Kidney tubule cell (primary cell): ENCODE data around the gene MORC1.

Source experiments
- DNase-seq: peaks from one replicate; pipeline ENCODE4 v3.0.0-alpha.2; 2018; ENCODE audit warnings: low spot score

Gene MORC1

DNA sequence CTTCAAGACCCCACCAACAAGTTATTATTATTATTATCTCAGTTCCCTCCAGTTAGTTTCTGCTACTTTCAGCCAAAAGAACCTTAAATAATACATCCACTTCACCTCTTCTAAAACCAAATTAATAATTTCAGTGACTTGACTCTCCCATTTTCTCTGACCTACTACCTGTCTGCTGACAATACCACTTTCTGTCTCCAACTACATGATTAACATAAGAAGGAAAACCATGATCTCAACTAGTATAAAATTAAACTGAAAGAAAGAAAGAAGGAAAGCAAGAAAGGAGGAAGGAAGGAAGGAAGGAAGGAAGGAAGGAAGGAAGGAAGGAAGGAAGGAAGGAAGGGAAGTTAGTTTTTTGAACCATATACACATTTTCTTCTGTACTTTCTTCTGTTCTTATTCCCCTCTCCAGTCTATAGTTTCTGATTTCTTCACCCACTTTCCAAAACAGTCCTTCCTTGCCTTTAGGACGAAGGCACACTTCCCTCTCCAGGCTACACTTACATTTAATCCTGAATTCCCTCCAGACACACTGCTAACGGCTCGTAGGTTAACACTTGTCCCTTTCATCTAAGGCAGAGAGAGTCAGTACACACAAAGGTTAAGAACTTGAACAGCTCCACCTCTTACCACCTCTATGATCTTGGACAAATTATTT is 84.8 kb downstream of the MORC1 start:
- no peak for DNase-seq

DNA sequence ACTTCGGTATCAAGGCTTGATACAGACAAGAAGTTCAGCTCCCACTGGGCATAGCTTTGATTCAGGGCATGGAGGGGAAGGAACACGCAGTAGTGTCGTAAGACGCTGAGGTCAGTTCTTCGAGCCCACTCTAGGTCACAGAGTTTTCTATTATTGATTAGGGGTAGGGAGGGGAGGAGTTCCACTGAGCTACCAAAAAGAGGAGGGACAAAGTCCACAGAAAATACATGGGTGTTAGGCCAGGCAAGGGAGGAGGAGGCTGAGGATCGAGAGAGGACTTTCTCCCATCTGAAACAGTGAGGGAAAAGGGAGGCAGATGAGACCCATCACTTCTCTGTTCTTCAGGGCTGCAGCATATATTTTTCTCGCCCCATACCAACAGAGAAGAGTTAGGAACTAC is 89.2 kb downstream of the MORC1 start:
- no peak for DNase-seq

DNA sequence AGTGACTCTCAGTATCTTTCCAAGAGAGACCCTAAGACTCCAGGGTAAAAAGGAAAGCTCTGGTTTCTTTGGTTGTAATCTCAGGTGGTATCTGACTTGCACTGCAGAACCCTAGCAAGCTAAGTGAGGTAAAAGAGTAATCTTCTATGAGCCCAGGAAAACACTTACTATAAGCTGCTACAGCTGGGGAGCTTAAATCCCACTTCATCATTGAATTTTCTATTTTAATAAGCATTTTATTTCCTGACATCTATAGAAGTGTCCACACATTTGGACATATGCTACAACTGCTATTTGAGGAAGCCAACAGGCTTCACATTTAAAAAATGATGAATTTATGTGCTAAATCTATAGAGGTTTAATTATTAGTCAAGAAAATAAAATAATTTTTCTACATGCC is 91.1 kb downstream of the MORC1 start:
- no peak for DNase-seq

DNA sequence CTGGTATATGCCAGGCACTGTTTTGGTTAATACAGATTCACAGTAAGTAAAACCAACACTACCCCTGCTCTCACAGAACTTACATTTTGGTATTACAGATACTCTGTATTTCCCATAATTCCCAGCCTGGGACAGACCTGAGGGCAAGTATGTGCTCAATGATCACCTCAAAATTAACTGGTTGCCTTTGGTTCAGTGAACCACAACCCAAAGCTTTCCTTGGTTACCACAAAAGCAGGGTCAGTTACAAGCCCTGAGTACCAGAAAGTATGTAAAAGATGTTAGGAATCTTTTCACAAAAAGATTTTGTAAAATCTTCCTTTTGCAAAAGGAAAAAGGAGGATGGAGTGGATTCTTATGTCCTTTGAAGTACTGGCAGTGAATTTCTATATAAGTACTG is 92.0 kb downstream of the MORC1 start:
- DNase-seq: peak; percentile 4

DNA sequence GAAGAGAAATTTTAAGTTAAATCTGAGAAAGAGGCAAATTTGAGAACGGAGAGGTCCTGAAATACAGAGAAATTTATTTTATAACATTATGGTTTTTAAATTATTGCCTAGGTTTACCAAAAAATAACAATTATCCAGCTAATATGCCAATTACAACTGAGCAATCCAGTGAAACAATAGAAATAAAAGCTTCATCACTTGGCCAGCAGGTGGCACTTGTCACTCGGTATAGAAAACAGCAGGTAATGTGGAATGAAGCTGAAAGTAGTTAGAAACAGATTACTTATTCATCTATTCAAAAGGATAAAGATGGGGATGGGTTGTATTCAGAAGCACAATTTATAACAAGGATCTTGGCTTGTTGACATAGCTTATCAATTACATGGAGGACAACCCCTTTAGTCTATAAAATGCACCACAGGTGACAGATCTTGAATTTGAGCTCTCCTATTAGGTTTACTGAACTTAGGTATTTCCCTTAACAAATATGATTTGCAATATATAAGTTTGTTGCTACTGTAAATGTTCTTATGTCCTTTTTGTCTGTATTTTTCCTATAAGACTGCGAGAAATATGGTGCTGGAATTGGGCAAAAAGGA is 94.2 kb downstream of the MORC1 start:
- peak; percentile 57 for DNase-seq

DNA sequence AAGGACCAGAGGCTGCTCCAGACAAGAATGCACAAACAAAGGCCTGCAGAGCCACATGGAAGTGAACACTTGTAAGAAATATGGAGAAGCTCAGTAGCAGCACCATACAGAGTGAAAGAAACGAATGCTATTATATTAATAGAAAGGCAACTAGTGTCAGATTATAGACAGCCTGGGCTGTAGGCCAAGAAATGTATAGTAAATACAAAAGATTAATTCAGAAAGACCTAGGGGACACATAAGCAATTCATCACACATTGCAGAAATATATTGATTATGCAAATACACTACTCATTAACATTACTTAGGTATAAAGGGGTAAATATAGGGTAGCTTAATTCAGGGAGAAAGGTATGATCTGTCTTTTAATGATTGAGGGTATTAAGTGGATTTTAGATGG is 94.8 kb downstream of the MORC1 start:
- DNase-seq: no peak

DNA sequence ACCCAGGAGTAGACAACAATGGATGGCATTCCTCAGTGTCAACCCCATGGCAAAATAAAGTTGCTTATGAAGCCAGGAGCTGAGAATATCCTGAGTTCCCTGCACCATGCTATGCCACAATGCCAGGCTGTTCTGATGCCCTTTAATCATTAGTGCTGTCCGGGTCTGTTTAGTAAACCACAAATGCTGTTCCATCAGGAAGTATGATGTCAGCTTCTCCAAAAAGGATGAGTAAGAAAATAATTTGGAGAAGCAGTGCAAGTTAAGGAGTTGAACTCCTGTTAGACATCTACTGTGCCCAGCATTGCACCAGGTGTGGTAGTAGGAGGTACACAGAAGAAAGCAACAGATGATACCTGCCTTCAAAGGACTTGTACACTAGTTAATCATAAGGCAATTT is 96.4 kb downstream of the MORC1 start:
- DNase-seq: peak; percentile 36

DNA sequence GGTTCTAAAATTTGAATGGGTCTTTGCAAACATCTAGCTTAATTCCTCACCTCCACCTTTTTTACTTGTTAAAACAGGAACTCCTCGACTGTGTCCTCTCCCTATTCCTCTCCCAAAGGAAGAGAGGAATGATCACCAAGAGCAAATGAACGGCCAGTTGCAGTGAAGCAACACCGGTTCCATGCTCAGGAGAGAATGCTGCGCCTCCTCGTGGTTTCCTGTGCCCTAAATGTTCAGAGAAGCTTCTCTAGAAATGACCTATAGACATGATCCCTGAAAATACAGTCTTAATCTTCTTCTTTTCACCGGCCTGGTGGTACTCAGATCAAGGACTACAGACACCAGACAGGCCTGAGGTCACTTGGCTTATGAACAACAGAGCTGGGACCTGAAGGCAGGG is 99.1 kb downstream of the MORC1 start:
- no peak for DNase-seq

DNA sequence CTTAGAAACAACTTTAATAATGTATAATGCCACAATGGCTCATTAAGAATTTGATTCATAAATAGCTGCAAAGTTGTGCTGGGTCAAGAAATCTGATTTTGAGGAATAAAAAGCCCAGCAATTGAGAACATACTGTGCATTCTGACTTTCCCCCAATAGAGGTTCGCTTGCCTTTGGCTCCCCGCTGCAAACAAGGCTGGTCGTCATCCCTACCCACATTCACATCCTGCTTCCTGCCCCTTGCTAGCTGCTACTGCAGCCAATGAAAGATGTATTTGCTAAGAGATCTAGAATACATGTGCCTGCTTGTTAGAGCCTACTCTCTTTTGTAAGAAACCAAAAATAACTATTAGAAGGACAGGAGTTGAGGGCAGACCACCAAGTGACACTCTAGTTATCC is 112.5 kb downstream of the MORC1 start:
- DNase-seq: no peak

DNA sequence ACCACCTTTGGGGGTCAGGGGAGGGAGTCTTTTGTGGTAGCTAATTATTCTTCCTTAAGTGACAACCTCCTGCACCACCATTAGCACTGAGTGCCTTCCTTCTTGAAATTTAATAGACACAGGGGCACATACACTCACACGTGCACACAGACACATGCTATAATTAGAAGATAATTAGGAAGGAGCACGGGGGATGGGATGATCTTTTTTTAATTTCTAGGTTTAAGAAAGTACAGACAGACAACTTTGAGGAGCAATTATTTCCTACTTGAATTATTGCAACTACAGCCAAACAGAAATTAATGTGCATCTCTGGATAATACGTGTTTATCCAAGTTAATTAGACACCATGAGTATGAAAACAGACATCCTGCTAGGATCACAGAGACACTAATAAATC is 119.5 kb downstream of the MORC1 start:
- no peak for DNase-seq

DNA sequence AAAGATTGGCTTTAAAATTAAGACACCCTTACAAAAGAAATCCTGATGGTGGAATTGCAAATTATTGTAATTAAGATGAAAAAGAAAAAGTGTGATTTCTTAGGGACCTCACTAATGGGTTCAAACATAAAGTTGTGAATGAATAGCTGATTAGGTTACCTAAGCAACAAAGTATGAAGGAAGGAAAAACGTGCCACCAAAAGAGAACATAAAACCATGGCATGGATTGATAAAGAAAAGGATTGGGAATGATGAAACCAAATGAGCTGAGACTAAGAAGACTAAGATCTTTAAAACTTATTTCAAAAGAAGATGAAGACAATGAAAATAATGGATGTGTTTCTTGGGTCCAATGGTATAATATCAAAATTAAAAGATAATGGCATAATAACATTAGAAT is 132.1 kb downstream of the MORC1 start:
- DNase-seq: peak; percentile 24

DNA sequence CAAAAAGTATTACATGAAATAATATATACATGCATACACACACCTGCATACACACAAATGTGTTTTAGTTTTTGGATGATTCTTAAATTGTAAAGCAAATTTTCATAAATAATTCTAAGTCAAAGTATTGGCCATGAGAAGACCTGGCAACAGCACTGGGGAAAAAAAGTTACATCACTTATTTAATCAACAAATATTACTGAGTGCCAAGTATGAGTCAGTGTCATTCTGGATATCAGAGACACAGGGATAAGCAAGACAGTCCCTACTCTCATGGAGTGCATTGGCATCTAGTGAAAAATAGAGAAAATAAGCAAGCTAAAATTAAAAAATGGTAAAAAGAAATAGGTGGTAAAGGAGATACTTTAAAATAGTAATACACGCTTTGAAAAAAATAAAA is 134.9 kb downstream of the MORC1 start:
- DNase-seq: peak; percentile 5

DNA sequence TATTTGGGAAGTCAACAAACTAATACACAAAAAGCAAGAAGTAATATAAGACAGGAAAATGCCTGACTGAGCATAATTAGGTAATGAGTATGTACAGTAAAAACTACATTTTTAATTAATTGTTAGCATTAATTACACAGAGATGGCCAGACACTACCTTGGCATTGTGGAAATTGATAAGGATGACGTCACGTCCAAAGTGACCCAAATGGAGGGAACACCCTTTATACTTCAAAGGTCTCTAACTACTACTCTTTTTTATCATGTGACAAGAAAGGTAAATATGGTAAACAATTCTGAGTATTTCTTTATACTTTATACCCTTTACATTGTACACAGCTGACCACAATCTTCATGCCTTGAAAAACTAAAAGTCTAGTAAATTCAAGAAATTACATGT is 141.9 kb downstream of the MORC1 start:
- DNase-seq: no peak

DNA sequence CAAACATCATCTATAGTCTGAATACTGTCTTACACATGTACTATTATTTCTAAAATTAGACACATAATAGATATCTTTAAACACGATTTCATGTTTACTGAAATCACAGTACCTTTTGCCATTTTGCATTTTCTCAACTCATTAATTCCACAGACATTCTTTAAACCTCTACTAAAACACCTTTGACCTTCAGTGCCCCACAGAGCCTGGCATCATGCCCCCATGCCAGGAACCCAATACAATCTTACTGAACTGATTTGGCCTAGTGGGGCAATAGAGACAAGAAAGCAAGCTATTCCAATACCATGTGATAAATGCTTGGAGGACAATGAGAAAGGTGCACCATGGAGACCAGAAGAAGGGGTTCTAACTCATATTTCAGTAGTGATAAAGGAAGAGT is 144.9 kb downstream of the MORC1 start:
- DNase-seq: no peak

DNA sequence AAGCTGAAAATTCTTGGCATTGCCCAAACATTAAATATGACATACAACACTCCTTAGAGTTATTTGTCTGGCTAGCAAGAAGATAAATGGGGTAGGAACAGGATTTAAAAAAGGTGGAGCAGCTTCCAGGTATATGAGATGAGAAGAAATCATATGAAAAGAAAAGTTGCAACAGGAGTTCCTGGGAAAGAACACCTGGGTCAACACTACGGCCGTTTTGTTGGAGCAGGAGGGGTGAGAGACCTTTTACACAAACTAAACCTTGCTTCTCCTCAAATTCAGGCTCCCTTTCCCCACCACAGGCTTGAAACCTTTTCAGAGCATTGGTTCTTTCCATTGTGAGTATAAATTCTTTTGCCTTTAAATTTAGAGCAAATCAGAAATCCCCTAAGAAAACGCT is 145.5 kb downstream of the MORC1 start:
- no peak for DNase-seq

DNA sequence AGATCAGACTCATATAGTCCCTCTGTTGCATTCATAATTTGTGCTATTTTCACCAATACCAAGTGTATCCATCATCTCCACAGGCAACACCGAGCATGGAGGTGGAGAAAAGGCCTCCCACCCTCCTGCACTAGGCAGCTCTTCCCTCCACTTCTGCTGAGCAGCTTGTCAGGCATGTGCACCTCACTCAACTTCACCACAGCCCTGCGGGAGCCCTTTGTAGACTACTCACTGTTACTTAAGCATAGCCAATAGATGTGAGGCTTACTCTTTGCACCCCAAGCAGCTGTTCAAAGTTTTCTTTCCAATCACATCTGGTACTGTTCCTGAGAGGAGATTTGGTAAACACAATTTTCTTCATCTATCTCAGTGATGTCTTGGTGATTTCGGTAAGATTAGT is 147.4 kb downstream of the MORC1 start:
- no peak for DNase-seq

DNA sequence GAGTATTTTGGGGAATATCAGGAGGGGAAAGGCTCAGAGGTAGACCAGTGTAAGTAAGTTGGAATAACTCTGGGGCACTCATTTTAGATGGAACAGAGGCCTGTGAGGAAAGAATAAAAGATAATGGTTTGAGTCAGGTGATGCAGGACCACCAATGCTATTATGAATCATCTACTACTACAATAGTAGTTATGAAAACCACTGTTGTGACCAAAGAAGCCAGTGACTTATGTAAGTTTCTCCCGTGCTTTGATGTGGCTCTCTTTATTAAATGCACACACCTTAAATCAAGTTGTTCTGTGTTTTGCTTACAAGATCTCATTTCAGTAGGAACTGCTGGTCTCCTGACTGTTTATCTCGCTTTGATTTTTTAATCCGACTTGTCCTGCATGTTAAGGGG is 151.2 kb downstream of the MORC1 start:
- DNase-seq: no peak

DNA sequence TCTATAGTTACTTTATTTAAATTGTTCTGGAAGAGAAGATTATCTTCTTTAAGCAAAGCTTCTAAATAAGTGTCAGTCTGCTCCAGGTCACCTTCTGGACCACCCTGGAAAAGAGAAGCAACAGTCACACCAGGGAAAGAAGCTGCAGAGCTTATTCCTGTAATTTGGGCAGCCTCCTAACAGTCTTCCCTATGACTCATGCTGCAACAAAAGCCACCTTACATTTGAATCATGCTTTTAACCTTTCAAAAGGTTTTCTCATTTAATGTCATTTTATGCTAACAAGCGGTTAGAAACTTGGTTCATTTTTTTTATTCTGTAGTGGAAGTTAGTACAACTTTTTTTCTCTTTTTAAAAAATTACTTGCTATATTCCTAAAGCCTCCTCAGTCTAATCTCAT is 158.9 kb downstream of the MORC1 start:
- DNase-seq: no peak

DNA sequence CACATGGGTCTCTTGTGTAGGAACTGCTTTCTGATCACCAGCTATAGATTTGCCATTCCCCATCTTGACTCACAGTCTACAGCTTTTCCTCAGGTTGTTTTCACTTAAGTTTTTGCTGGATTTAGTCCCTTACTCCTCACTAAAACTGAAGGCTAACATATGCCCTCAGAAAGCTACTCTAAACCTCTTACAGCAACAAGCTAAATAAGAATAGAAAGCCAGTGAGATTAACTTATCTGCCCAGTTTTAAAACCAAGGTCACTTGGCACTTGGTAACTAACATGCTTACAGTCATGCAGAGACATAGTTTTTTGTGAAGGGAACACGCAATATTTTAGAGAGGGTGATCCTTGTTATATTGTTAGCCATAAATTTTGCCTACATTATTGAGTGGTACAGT is 164.2 kb downstream of the MORC1 start, which contains the start of gene GUCA1C:
Gene GUCA1C, minus strand, starts transcription at position 180 of the 400 bp plus-strand sequence. Its CDS starts 117 bp downstream, at position 63.
- no peak for DNase-seq

DNA sequence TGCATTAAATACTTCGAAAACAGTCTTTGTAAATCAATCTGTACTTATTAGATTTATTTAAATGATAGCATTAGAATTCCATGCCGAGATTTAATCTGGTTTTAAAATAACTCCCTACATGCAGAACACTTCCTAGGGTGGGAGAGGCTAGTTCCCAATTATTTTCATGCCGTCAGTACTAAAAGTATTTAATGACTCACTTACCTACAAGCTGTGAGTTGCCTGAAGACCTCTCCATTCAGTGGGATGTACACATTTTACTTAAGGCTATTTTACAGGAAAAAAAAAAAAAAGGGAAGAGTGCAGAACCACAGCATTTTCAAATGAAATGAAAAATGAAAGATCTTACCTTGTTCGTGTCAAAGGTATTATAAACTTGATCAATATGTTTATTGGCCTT is 164.7 kb downstream of the MORC1 start:
- peak; percentile 41 for DNase-seq

DNA sequence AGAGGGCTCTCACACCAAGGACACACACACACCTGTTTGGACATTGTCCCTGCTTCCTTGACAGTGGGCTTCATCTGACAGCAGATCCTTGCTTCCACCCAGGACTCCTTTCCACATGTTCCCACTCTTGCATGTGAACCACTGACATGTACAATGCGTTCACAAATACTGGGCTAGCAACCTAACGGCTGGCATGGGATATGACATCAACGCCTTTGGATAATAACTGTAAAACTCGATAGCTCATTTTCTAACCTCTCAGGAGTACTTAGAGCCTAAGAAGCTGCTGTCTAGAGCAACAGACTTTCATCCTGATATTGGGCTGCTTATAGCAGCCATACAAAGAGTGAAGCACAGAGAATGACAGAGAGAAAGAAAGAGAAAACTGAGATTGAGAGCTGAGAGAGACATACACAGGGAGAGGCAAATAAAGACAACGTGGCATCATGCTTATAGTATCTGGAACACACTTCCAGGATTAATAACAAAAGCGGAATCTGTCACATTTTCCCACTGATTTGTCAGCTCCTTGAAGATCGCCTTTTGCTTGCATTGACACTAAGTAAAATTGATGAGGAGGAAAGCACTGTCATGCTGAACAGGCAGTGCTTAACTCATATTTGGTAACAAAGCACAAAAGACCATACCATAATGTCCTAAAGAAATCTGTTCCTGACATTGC is 166.0 kb downstream of the MORC1 start:
- DNase-seq: no peak

DNA sequence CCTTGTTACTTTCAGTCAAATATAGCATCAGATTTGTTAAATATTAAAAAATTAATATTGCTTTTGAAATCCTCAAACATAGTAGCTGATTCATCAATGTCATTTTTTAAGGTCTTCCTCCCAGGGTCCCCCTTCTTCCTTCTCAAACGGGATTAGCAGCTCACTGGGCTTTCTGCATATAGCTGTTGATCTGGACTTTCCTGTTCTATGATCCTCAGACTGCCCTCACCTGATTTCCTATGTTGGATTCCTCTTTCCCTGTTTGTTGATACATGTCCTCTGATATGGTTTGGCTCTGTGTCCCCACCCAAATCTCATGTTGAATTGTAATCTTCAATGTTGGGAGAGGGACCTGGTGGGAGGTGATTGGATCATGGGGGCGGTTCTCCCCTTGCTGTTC is 170.1 kb downstream of the MORC1 start:
- no peak for DNase-seq
